ENCODE measurements around the gene SRSF7.

DNA sequence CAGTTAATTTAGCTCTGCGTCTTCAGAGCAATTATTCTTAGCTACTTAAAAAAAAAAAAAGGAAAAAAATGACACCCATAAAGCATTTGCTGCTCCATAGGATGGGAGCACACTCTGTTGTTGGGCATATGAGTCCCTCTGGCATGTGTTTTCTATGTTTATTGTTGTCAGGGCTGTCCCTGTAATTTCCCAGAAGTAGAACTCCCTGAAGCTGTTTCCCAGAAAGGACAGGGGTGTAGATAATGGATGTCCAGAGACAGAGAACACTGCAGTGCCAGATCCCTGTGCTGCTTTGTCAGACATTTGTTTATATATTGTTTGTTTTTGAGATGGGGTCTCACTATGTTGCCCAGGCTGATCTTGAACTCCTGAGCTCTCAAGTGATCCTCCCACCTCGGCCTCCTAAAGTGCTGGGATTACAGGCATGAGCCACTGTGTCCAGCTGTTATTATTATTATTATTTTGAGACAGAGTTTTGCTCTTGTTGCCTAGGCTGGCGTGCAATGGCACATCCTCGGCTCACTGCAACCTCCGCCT, 52.6 kb downstream of the SRSF7 start:
- TF ChIP-seq, protein P1, sequence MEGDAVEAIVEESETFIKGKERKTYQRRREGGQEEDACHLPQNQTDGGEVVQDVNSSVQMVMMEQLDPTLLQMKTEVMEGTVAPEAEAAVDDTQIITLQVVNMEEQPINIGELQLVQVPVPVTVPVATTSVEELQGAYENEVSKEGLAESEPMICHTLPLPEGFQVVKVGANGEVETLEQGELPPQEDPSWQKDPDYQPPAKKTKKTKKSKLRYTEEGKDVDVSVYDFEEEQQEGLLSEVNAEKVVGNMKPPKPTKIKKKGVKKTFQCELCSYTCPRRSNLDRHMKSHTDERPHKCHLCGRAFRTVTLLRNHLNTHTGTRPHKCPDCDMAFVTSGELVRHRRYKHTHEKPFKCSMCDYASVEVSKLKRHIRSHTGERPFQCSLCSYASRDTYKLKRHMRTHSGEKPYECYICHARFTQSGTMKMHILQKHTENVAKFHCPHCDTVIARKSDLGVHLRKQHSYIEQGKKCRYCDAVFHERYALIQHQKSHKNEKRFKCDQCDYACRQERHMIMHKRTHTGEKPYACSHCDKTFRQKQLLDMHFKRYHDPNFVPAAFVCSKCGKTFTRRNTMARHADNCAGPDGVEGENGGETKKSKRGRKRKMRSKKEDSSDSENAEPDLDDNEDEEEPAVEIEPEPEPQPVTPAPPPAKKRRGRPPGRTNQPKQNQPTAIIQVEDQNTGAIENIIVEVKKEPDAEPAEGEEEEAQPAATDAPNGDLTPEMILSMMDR (IDR thresholded peaks at IDR 0.05 in 4 of 5, conservative IDR thresholded peaks at IDR 0.05 in 1 of 5), result no peak
- no peak for TF ChIP-seq POLR2A (IDR thresholded peaks at IDR 0.05)
